ENCODE data around the gene CFDP1. TPM values are rescaled to one million over a fixed set of nuclear protein-coding genes. Genes with fewer than 3 reads are reported as not detected.

Gene CFDP1
- polyA plus RNA-seq, 1 donor (not counting 4 experiments of a cell fraction or from before 2014, with no cell fraction given): 42.1 TPM

- H3K36me3 ChIP-seq (ENCODE audit: control insufficient read depth in 2 of 2, extremely low read depth in 1 of 2, insufficient read depth in 2 of 2, low read length in 2 of 2): peaks cover 3 to 4% of the 10 kb centered on the region in 2 experiments
- H3K79me2 ChIP-seq (ENCODE audit: control insufficient read depth, insufficient read depth, low read length): no peaks in the 10 kb centered on the region
- dilution Hi-C loops (cut with MboI; ENCODE audit: extremely low pct_ligation_motif_present, low sequenced_read_pairs): no loop called here
- no peaks in the 10 kb centered on the region for H3K27me3 ChIP-seq (ENCODE audit: control insufficient read depth, extremely low read depth, insufficient read depth, low read length)
- no peaks in the 10 kb centered on the region for H4K20me1 ChIP-seq (ENCODE audit: control insufficient read depth, extremely low read depth, insufficient read depth, low read length)
- FAIRE-seq (no peak), DNase-seq (ENCODE audit: low read depth, low spot score) (no peak)
- no peak overlapping the region for H3K4me3 ChIP-seq (ENCODE audit: control insufficient read depth in 2 of 3, extremely low read depth in 1 of 3, insufficient read depth in 2 of 3, low read depth in 1 of 3, low read length in 3 of 3)
- H3K9me1 ChIP-seq (ENCODE audit: control insufficient read depth, extremely low read depth, insufficient read depth, low read length): no peaks in the 10 kb centered on the region
- no peaks in the 10 kb centered on the region for H3K9me3 ChIP-seq (ENCODE audit: control insufficient read depth, low read depth, low read length)
- no peak overlapping the region for H3K27ac ChIP-seq (ENCODE audit: control insufficient read depth, insufficient read depth, low read length)
- peaks cover 18% of the 10 kb centered on the region for H3K4me1 ChIP-seq (ENCODE audit: control insufficient read depth, extremely low read depth, insufficient read depth, low read length)
- no peak overlapping the region for H3K9ac ChIP-seq (ENCODE audit: control insufficient read depth, extremely low read depth, insufficient read depth, low read length)
- no peak overlapping the region for H2AFZ ChIP-seq (ENCODE audit: control insufficient read depth, low read length)
- no peak for TF ChIP-seq EZH2 (IDR thresholded peaks at IDR 0.05; ENCODE audit: low read length)
- no peak for TF ChIP-seq CTCF (optimal IDR thresholded peaks at IDR 0.05 in 1 of 3, IDR thresholded peaks at IDR 0.05 in 1 of 3, conservative IDR thresholded peaks at IDR 0.05 in 1 of 3; ENCODE audit: extremely low read depth in 1 of 3, insufficient read depth in 2 of 3, low read length in 3 of 3)
- no peak overlapping the region for H3K4me2 ChIP-seq (ENCODE audit: control insufficient read depth, extremely low read depth, insufficient read depth, low read depth, low read length)
Measured at GRCh38 chr16:75337430-75337829, 95.9 kb downstream of the CFDP1 start.

GRCh38 chr16:75336521-75336920, 96.8 kb downstream of the CFDP1 start:
- no peaks in the 10 kb centered on the region for H3K79me2 ChIP-seq (ENCODE audit: control insufficient read depth, insufficient read depth, low read length)
- H3K27me3 ChIP-seq (ENCODE audit: control insufficient read depth, extremely low read depth, insufficient read depth, low read length): no peaks in the 10 kb centered on the region
- no peaks in the 10 kb centered on the region for H3K9me3 ChIP-seq (ENCODE audit: control insufficient read depth, low read depth, low read length)
- FAIRE-seq (no peak), DNase-seq (ENCODE audit: low read depth, low spot score) (no peak)
- peaks cover 10% of the 10 kb centered on the region for H3K4me1 ChIP-seq (ENCODE audit: control insufficient read depth, extremely low read depth, insufficient read depth, low read length)
- H2AFZ ChIP-seq (ENCODE audit: control insufficient read depth, low read length): no peak overlapping the region
- no peak overlapping the region for H3K27ac ChIP-seq (ENCODE audit: control insufficient read depth, insufficient read depth, low read length)
- no peaks in the 10 kb centered on the region for H3K9me1 ChIP-seq (ENCODE audit: control insufficient read depth, extremely low read depth, insufficient read depth, low read length)
- no peak overlapping the region for H3K4me3 ChIP-seq (ENCODE audit: control insufficient read depth in 2 of 3, extremely low read depth in 1 of 3, insufficient read depth in 2 of 3, low read depth in 1 of 3, low read length in 3 of 3)
- dilution Hi-C loops (cut with MboI; ENCODE audit: extremely low pct_ligation_motif_present, low sequenced_read_pairs): no loop called here
- no peak overlapping the region for H3K9ac ChIP-seq (ENCODE audit: control insufficient read depth, extremely low read depth, insufficient read depth, low read length)
- peaks cover 3 to 4% of the 10 kb centered on the region in 2 experiments for H3K36me3 ChIP-seq (ENCODE audit: control insufficient read depth in 2 of 2, extremely low read depth in 1 of 2, insufficient read depth in 2 of 2, low read length in 2 of 2)
- no peak overlapping the region for H3K4me2 ChIP-seq (ENCODE audit: control insufficient read depth, extremely low read depth, insufficient read depth, low read depth, low read length)
- no peak for TF ChIP-seq CTCF (optimal IDR thresholded peaks at IDR 0.05 in 1 of 3, IDR thresholded peaks at IDR 0.05 in 1 of 3, conservative IDR thresholded peaks at IDR 0.05 in 1 of 3; ENCODE audit: extremely low read depth in 1 of 3, insufficient read depth in 2 of 3, low read length in 3 of 3)
- TF ChIP-seq EZH2 (IDR thresholded peaks at IDR 0.05; ENCODE audit: low read length): no peak
- no peaks in the 10 kb centered on the region for H4K20me1 ChIP-seq (ENCODE audit: control insufficient read depth, extremely low read depth, insufficient read depth, low read length)

Measured in keratinocyte (primary cell).